HFFc6 (cell line): ENCODE results near the gene POLH. TPM values are rescaled to one million over a fixed set of nuclear protein-coding genes. Genes with fewer than 3 reads are reported as not detected.
"Not testable (repeated sequence)": the region's sequence is repeated elsewhere in the genome, so short reads cannot be mapped to it uniquely, and the experiment has no call there.

Experiments used
- DNase-seq: peaks from one replicate; pipeline ENCODE4 v3.0.0-alpha.2; 2018
- H3K27ac Mint-ChIP-seq: 2 replicates; pipeline ENCODE4 v1.8.0; 2020; ENCODE audit warnings: mild to moderate bottlenecking, mixed read lengths
- H3K27me3 Mint-ChIP-seq: 2 replicates; pipeline ENCODE4 v1.8.0; 2021; ENCODE audit warnings: mild to moderate bottlenecking, moderate library complexity, mixed read lengths; ENCODE audit not compliant: insufficient read depth
- H3K36me3 Mint-ChIP-seq: 2 replicates; pipeline ENCODE4 v1.8.0; 2021; ENCODE audit warnings: low read depth, mixed read lengths
- H3K4me1 Mint-ChIP-seq: 2 replicates; pipeline ENCODE4 v1.8.0; 2020; ENCODE audit warnings: low read depth, mixed read lengths
- H3K4me3 Mint-ChIP-seq: 2 replicates; pipeline ENCODE4 v1.8.0; 2020; ENCODE audit warnings: mild to moderate bottlenecking, moderate library complexity, mixed read lengths
- H3K9me3 Mint-ChIP-seq: 2 replicates; pipeline ENCODE4 v1.8.0; 2020; ENCODE audit warnings: mild to moderate bottlenecking, mixed read lengths
- long read RNA-seq: library from polyadenylated mRNA; unstranded; transcript quantifications from one replicate; pipeline ENCODE4 v2.0.0, GENCODE V29; 2019
- total RNA-seq, 6 experiments: library from RNA; stranded (reverse); fragmentation: NEBNext Ultra II Directional; extraction: Animal tissue kit (Norgen Biotek cat#: 25700); gene quantifications; 2 replicates in 1 of 6; 3 replicates in 5 of 6; pipeline ENCODE4 v1.2.3, GENCODE V29; 2021
- TF ChIP-seq, protein P1 (sequence below): fragments of 200-600 bp; sonication (generic); IDR thresholded peaks from 2 replicates; pipeline ENCODE4 v1.5.0; 2021; ENCODE audit warnings: antibody characterized with exemption, mild to moderate bottlenecking

The POLH gene
- total RNA-seq, result 10 to 100 TPM; 31.4 to 39.8 (median 37.3) TPM
- long read RNA-seq, transcript POLH-202 (11 exons, 3,540 nt), result major isoform, 11 of 20 reads
- long read RNA-seq, partial matches to known transcripts, result 4 of 20 reads
- long read RNA-seq, other reads (novel, unspliced or antisense), result 4 of 20 reads

DNA sequence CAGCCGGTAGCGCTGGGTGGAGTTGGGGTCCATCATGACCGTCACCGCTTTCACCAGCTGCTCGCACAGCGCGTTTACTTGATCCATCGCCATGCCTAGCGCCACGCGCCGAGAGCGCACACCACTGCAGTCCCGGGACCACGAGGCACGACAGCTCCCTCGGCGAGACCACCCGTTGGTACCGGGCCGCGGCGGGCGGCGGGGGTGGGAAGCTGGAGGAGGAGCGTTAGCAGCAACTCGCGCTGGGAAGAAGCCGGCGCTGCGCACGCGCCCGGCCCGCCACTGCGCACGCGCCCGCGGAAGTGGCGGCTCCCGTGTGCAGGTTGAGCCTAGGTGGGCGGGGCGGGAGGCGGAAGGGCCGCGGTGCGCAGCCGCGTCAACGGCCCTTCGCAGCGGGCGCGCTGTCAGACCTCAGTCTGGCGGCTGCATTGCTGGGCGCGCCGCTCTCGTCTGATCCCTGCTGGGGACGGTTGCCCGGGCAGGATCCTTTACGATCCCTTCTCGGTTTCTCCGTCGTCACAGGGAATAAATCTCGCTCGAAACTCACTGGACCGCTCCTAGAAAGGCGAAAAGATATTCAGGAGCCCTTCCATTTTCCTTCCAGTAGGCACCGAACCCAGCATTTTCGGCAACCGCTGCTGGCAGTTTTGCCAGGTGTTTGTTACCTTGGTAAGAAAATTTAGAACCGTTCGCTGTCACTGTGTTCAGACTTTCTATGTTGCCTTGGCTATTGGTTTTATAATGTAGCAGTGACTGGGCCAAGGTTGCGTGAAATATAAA lies at the start of gene POLH, which contains the start of gene XPO5:
TSS of gene POLH (plus strand) at position 414 of the 780 bp plus-strand sequence. CDS start 6,135 bp downstream, outside the sequence.
TSS of gene XPO5 (minus strand) at position 267 of the 780 bp plus-strand sequence. CDS start at position 93, 174 bp downstream.
- Mint-ChIP-seq H3K4me3 (peak within 1 kb of the TSS; percentile 99), H3K27ac (peak within 1 kb of the TSS; percentile 78), H3K9me3 (peaks cover 18% of the 10 kb centered on the region), H3K27me3 (no peaks in the 10 kb centered on the region), H3K36me3 (peaks cover 40% of the 10 kb centered on the region), H3K4me1 (peaks cover 29% of the 10 kb centered on the region)
- TF ChIP-seq, protein P1, sequence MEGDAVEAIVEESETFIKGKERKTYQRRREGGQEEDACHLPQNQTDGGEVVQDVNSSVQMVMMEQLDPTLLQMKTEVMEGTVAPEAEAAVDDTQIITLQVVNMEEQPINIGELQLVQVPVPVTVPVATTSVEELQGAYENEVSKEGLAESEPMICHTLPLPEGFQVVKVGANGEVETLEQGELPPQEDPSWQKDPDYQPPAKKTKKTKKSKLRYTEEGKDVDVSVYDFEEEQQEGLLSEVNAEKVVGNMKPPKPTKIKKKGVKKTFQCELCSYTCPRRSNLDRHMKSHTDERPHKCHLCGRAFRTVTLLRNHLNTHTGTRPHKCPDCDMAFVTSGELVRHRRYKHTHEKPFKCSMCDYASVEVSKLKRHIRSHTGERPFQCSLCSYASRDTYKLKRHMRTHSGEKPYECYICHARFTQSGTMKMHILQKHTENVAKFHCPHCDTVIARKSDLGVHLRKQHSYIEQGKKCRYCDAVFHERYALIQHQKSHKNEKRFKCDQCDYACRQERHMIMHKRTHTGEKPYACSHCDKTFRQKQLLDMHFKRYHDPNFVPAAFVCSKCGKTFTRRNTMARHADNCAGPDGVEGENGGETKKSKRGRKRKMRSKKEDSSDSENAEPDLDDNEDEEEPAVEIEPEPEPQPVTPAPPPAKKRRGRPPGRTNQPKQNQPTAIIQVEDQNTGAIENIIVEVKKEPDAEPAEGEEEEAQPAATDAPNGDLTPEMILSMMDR, result 0 out of 2 replicates have a peak, but pooled peaks have one; percentile 13
- peak; percentile 87 for DNase-seq

DNA sequence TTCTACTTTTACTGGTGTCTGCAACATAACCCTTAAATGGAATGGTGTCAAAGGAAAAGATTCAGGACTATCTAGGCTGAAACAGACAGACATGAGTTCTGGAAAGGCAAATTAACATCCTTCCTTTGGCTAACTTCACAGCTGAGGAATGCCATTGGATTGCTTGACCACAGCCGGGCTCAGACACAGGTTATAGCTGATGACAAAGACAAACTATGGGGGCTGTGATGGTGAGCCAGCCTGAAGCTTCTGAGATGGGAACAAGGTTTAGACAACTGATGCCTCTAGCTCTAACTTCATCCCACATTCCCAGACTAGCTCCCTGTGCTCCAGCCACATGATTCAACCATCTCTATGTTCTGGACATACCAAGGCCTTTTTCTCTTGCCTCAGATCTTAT lies 43.8 kb upstream of the POLH start:
- Mint-ChIP-seq H3K9me3 (no peaks in the 10 kb centered on the region), H3K4me3 (no peak overlapping the region), H3K27me3 (no peaks in the 10 kb centered on the region), H3K27ac (peak overlapping the region; percentile 82), H3K36me3 (peaks cover 26% of the 10 kb centered on the region), H3K4me1 (peaks cover 10% of the 10 kb centered on the region)
- TF ChIP-seq, protein P1, result no peak
- DNase-seq, result peak; percentile 49

DNA sequence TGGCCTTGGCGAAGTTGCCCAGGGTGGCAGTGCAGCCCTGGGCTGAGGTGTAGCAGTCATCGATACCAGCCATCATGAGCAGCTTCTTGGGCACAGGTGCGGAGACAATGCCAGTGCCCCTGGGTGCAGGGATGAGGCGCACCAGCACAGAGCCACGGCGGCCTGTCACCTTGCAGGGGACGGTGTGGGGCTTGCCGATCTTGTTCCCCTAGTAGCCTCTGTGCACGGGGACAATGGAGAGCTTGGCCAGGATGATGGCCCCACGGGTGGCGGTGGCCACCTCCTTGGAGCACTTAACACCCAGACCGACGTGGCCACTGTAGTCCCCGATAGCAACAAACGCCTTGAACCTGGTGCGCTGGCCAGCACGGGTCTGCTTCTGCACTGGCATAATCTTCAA lies 37.0 kb upstream of the POLH start:
- H3K27ac Mint-ChIP-seq, DNase-seq, H3K27me3 Mint-ChIP-seq, H3K9me3 Mint-ChIP-seq, H3K4me1 Mint-ChIP-seq, H3K4me3 Mint-ChIP-seq: not testable (repeated sequence)
- H3K36me3 Mint-ChIP-seq, result peaks cover 30% of the 10 kb centered on the region

DNA sequence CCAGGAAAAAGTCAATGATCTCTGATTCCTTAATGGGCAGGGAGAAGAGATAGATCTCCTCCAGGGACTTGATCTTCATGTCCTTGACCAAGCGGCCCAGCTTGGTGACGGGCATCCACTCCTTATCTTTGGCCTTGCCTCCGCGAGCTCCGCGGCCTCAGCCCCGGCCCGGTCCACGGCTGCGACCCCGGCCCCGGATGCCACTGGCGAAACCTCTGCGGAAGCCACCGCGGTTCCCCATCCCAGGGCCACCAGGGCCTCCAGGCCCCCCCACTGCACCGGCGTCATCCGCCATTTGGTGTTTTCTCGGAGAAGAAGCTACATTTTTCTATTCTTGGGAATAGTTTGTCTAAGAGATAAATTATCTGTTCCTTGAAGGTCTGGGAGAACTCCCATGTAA lies 36.6 kb upstream of the POLH start:
- not testable (repeated sequence) for H3K4me3 Mint-ChIP-seq, H3K27me3 Mint-ChIP-seq, H3K27ac Mint-ChIP-seq, H3K4me1 Mint-ChIP-seq, DNase-seq, H3K9me3 Mint-ChIP-seq
- peaks cover 30% of the 10 kb centered on the region for H3K36me3 Mint-ChIP-seq

DNA sequence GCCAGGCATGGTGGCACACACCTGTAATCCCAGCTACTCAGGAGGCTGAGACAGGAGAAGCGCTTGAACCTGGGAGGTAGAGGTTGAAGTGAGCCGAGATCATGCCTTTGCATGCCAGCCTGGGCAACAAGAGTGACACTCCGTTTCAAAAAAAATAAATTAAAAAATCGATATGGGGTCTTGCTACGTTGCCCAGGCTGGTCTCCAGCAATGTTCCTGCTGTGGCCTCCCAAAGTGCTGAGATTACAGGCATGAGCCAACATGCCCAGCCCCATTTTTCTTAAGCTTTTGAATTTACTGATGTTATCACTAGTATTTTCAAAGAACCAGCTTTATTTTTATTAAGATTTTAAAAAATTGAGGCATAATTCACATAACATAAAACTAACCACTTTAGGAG lies 35.5 kb upstream of the POLH start:
- Mint-ChIP-seq H3K27me3 (no peaks in the 10 kb centered on the region; the same call in 1 of the 2 replicates), H3K27ac (no peak overlapping the region; the same call in 1 of the 2 replicates), H3K4me1 (no peaks in the 10 kb centered on the region), H3K4me3 (no peak overlapping the region), H3K9me3 (no peaks in the 10 kb centered on the region), H3K36me3 (peaks cover 30% of the 10 kb centered on the region)
- no peak for DNase-seq
- TF ChIP-seq, protein P1, result no peak

DNA sequence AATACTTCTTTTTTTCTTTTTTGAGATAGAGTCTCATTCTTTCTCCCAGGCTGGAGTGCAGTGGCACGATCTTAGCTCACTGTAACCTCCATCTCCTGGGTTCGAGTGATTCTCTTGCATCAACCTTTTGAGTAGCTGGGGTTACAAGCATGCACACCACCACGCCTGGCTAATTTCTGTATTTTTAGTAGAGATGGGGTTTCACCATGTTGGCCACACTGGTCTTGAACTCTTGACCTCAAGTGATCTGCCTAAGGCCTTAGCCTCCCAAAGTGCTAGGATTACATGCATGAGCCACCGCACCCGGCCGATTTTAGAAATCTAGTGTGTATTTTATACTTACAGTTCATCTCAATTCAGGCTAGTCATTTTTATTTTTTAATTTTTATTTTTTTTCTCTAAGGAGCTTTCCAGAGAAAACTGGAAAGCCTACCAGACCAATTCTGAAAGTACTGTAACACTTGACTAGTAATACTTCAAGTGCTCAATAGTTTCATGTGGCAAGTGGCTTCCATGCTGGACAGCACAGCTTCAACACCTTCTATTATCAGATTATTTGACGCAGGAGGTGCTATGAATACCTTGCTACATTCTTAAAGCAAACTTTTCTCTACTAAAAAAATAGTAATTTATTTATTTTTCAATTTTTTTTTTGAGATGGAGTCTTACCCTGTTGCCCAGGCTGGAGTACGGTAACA lies 34.1 kb upstream of the POLH start:
- Mint-ChIP-seq H3K4me3 (no peak overlapping the region), H3K9me3 (no peaks in the 10 kb centered on the region), H3K36me3 (peaks cover 36% of the 10 kb centered on the region), H3K27me3 (no peaks in the 10 kb centered on the region; the same call in 1 of the 2 replicates), H3K27ac (no peak overlapping the region), H3K4me1 (no peaks in the 10 kb centered on the region)
- no peak for DNase-seq
- TF ChIP-seq, protein P1, result no peak
